Measurements from ENCODE around the gene PCNT. TPM values are rescaled to one million over a fixed set of nuclear protein-coding genes. Genes with fewer than 3 reads are reported as not detected.

Gene PCNT
- total RNA-seq, 3 donors from 2014 or later (not counting 1 experiment from before 2014, with no cell fraction given), result 83.6 to 94.9 (median 84.0) TPM

DNA sequence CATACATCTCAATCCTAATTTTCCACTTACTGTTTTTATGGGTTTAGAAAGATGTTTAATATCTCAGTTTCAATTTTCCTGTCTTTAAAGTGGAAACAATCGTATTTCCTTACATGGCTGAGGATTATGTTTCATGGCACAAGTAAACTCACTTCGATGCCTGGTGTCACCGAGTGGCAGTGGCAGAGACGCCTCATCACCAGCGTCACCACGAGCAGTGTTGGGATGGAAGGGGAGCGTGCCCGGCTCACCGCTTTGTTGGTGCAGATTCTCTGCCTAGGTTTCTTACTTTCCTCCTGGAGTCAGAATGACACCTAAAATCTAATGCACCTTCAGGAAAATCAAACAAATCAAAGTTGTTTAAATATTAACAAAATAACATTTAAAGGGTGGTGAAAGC lies 86.6 kb downstream of the PCNT start:
- intact Hi-C loops (cut with micrococcal nuclease), result loop anchor here (2.0 kb wide), 1 partner anchor 14 kb away; no protein-coding TSS in a partner anchor
- Histone ChIP-seq H3K27ac (ENCODE audit: low read length) (no peak overlapping the region), H3K36me3 (ENCODE audit: control insufficient read depth, insufficient read depth, low read length) (peaks cover 5% of the 10 kb centered on the region), H3K9me3 (ENCODE audit: control insufficient read depth, insufficient read depth, low read length) (no peaks in the 10 kb centered on the region), H3K27me3 (ENCODE audit: control insufficient read depth, insufficient read depth, low read length) (no peaks in the 10 kb centered on the region), H3K4me1 (ENCODE audit: control insufficient read depth, insufficient read depth, low read length) (peaks cover 15% of the 10 kb centered on the region), H3K4me3 (ENCODE audit: low read length) (no peak overlapping the region)
- no peak for ATAC-seq
- no peak for DNase-seq
- H3K4me1 Mint-ChIP-seq, result peaks cover 37% of the 10 kb centered on the region in 2 donors
- H3K9me3 Mint-ChIP-seq, result no peaks in the 10 kb centered on the region
- H3K27ac Mint-ChIP-seq, result peak overlapping the region; percentile 48 to 57
- WGBS (ENCODE audit: insufficient coverage), result 95% methylated on average over 9 of the region's 9 CpGs
- no peak for TF ChIP-seq CTCF (IDR thresholded peaks at IDR 0.05)
- H3K4me3 Mint-ChIP-seq, result peak overlapping the region; percentile 82
- H3K36me3 Mint-ChIP-seq, result no peaks in the 10 kb centered on the region
- no peaks in the 10 kb centered on the region for H3K27me3 Mint-ChIP-seq (ENCODE audit: low read depth in 2 of 2)

DNA sequence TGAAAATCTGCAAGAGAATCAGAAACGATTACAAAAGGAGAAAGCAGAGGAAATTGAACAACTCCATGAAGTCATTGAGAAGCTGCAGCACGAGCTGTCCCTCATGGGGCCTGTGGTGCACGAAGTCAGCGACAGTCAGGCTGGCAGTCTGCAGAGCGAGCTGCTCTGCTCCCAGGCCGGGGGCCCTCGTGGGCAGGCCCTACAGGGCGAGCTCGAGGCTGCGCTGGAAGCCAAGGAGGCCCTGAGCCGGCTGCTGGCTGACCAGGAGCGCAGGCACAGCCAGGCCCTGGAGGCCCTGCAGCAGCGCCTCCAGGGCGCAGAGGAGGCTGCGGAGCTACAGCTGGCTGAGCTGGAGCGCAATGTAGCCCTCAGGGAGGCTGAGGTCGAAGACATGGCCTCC lies 87.3 kb downstream of the PCNT start:
- H3K27ac Mint-ChIP-seq, result no peak overlapping the region
- ATAC-seq, result no peak

GRCh38 chr21:46411691-46412090 lies 87.7 kb downstream of the PCNT start:
- H3K4me3 ChIP-seq (ENCODE audit: low read length), result no peak overlapping the region
- DNase-seq (no peak), ATAC-seq (no peak)
- H3K9me3 ChIP-seq (ENCODE audit: control insufficient read depth, insufficient read depth, low read length), result no peaks in the 10 kb centered on the region
- peaks cover 10% of the 10 kb centered on the region for H3K36me3 ChIP-seq (ENCODE audit: control insufficient read depth, insufficient read depth, low read length)
- H3K4me1 Mint-ChIP-seq, result peaks cover 27% of the 10 kb centered on the region in 2 donors
- 98% methylated on average over 31 of the region's 31 CpGs for WGBS (ENCODE audit: insufficient coverage)
- no peaks in the 10 kb centered on the region for H3K27me3 Mint-ChIP-seq (ENCODE audit: low read depth in 2 of 2)
- no peak overlapping the region for H3K4me3 Mint-ChIP-seq
- H3K27ac ChIP-seq (ENCODE audit: low read length), result no peak overlapping the region
- no peaks in the 10 kb centered on the region for H3K36me3 Mint-ChIP-seq
- intact Hi-C loops (cut with micrococcal nuclease), result loop anchor here (2.0 kb wide), 1 partner anchor 13 kb away; no protein-coding TSS in a partner anchor
- no peak for TF ChIP-seq CTCF (IDR thresholded peaks at IDR 0.05)
- no peaks in the 10 kb centered on the region for H3K27me3 ChIP-seq (ENCODE audit: control insufficient read depth, insufficient read depth, low read length)
- H3K4me1 ChIP-seq (ENCODE audit: control insufficient read depth, insufficient read depth, low read length), result peaks cover 15% of the 10 kb centered on the region
- H3K27ac Mint-ChIP-seq, result no peak overlapping the region
- H3K9me3 Mint-ChIP-seq, result no peaks in the 10 kb centered on the region

More for the DNA sequence above, 87.3 kb downstream of the PCNT start:
- 97% methylated on average over 17 of the region's 17 CpGs for WGBS (ENCODE audit: insufficient coverage)
- no peaks in the 10 kb centered on the region for H3K27me3 Mint-ChIP-seq (ENCODE audit: low read depth in 2 of 2)
- no peaks in the 10 kb centered on the region for H3K9me3 ChIP-seq (ENCODE audit: control insufficient read depth, insufficient read depth, low read length)
- H3K4me1 Mint-ChIP-seq, result peaks cover 32% of the 10 kb centered on the region in 2 donors
- H3K4me3 ChIP-seq (ENCODE audit: low read length), result no peak overlapping the region
- no peak for DNase-seq
- intact Hi-C loops (cut with micrococcal nuclease), result loop anchor here (2.0 kb wide), 1 partner anchor 14 kb away; no protein-coding TSS in a partner anchor
- no peaks in the 10 kb centered on the region for H3K9me3 Mint-ChIP-seq
- no peaks in the 10 kb centered on the region for H3K27me3 ChIP-seq (ENCODE audit: control insufficient read depth, insufficient read depth, low read length)
- peaks cover 15% of the 10 kb centered on the region for H3K4me1 ChIP-seq (ENCODE audit: control insufficient read depth, insufficient read depth, low read length)
- H3K27ac ChIP-seq (ENCODE audit: low read length), result no peak overlapping the region
- H3K4me3 Mint-ChIP-seq, result no peak overlapping the region
- no peak for TF ChIP-seq CTCF (IDR thresholded peaks at IDR 0.05)
- no peaks in the 10 kb centered on the region for H3K36me3 Mint-ChIP-seq
- peaks cover 7% of the 10 kb centered on the region for H3K36me3 ChIP-seq (ENCODE audit: control insufficient read depth, insufficient read depth, low read length)

Data from natural killer cell (primary cell).